ENCODE results near the gene SETBP1.

Gene SETBP1

GRCh38 chr18:44759925-44760342, 79.2 kb downstream of the SETBP1 start:
- no peaks in the 10 kb centered on the region for H3K9me3 ChIP-seq (ENCODE audit: control insufficient read depth, low read length)
- H3K4me1 ChIP-seq (ENCODE audit: control insufficient read depth, insufficient read depth, low read length, poor library complexity, severe bottlenecking) = no peaks in the 10 kb centered on the region
- H3K4me3 ChIP-seq (ENCODE audit: extremely low read depth, insufficient read depth, low read length, poor library complexity, severe bottlenecking) = no peak overlapping the region
- no peaks in the 10 kb centered on the region for H3K36me3 ChIP-seq (ENCODE audit: control insufficient read depth, insufficient read depth, low read length)
- no peak overlapping the region for H3K27ac ChIP-seq (ENCODE audit: low read depth, low read length, severe bottlenecking)
- no CpG with 5 or more reads among the region's 1 CpG for WGBS, 2 experiments (ENCODE audit: insufficient coverage in 2 of 2)

- Histone ChIP-seq H3K9me3 (ENCODE audit: control insufficient read depth, low read length) (no peaks in the 10 kb centered on the region), H3K36me3 (ENCODE audit: control insufficient read depth, insufficient read depth, low read length) (no peaks in the 10 kb centered on the region), H3K27ac (ENCODE audit: low read depth, low read length, severe bottlenecking) (no peak overlapping the region), H3K4me1 (ENCODE audit: control insufficient read depth, insufficient read depth, low read length, poor library complexity, severe bottlenecking) (no peaks in the 10 kb centered on the region), H3K4me3 (ENCODE audit: extremely low read depth, insufficient read depth, low read length, poor library complexity, severe bottlenecking) (no peak overlapping the region)
- 74 to 76% methylated on average over 3 of the region's 3 CpGs for WGBS, 2 experiments (ENCODE audit: insufficient coverage in 2 of 2)
Observed at GRCh38 chr18:44761812-44762211, 81.1 kb downstream of the SETBP1 start.

GRCh38 chr18:44763327-44763726, 82.6 kb downstream of the SETBP1 start:
- no peaks in the 10 kb centered on the region for H3K36me3 ChIP-seq (ENCODE audit: control insufficient read depth, insufficient read depth, low read length)
- H3K4me1 ChIP-seq (ENCODE audit: control insufficient read depth, insufficient read depth, low read length, poor library complexity, severe bottlenecking) = no peaks in the 10 kb centered on the region
- whole genome bisulfite sequencing, 2 experiments (ENCODE audit: insufficient coverage in 2 of 2) = 92 to 93% methylated on average over 4 of the region's 8 CpGs
- no peaks in the 10 kb centered on the region for H3K9me3 ChIP-seq (ENCODE audit: control insufficient read depth, low read length)
- H3K4me3 ChIP-seq (ENCODE audit: extremely low read depth, insufficient read depth, low read length, poor library complexity, severe bottlenecking) = no peak overlapping the region
- no peak overlapping the region for H3K27ac ChIP-seq (ENCODE audit: low read depth, low read length, severe bottlenecking)

- Histone ChIP-seq H3K4me3 (ENCODE audit: extremely low read depth, insufficient read depth, low read length, poor library complexity, severe bottlenecking) (no peak overlapping the region), H3K36me3 (ENCODE audit: control insufficient read depth, insufficient read depth, low read length) (no peaks in the 10 kb centered on the region), H3K9me3 (ENCODE audit: control insufficient read depth, low read length) (no peaks in the 10 kb centered on the region), H3K27ac (ENCODE audit: low read depth, low read length, severe bottlenecking) (no peak overlapping the region), H3K4me1 (ENCODE audit: control insufficient read depth, insufficient read depth, low read length, poor library complexity, severe bottlenecking) (no peaks in the 10 kb centered on the region)
- 94% methylated on average over 3 of the region's 3 CpGs; no CpG with 5 or more reads in 1 of the 2 experiments for WGBS, 2 experiments (ENCODE audit: insufficient coverage in 2 of 2)
Observed at GRCh38 chr18:44764863-44765262, 84.2 kb downstream of the SETBP1 start.

- 100% methylated on average over 1 of the region's 3 CpGs; no CpG with 5 or more reads in 1 of the 2 experiments for WGBS, 2 experiments (ENCODE audit: insufficient coverage in 2 of 2)
- Histone ChIP-seq H3K4me3 (ENCODE audit: extremely low read depth, insufficient read depth, low read length, poor library complexity, severe bottlenecking) (no peak overlapping the region), H3K36me3 (ENCODE audit: control insufficient read depth, insufficient read depth, low read length) (no peaks in the 10 kb centered on the region), H3K27ac (ENCODE audit: low read depth, low read length, severe bottlenecking) (no peak overlapping the region), H3K9me3 (ENCODE audit: control insufficient read depth, low read length) (no peaks in the 10 kb centered on the region), H3K4me1 (ENCODE audit: control insufficient read depth, insufficient read depth, low read length, poor library complexity, severe bottlenecking) (no peaks in the 10 kb centered on the region)
Observed at GRCh38 chr18:44765456-44765855, 84.8 kb downstream of the SETBP1 start.

- peaks cover 3% of the 10 kb centered on the region for H3K4me1 ChIP-seq (ENCODE audit: control insufficient read depth, insufficient read depth, low read length, poor library complexity, severe bottlenecking)
- no peaks in the 10 kb centered on the region for H3K36me3 ChIP-seq (ENCODE audit: control insufficient read depth, insufficient read depth, low read length)
- WGBS, 2 experiments (ENCODE audit: insufficient coverage in 2 of 2) = no CpG with 5 or more reads among the region's 2 CpGs
- no peaks in the 10 kb centered on the region for H3K9me3 ChIP-seq (ENCODE audit: control insufficient read depth, low read length)
- H3K27ac ChIP-seq (ENCODE audit: low read depth, low read length, severe bottlenecking) = no peak overlapping the region
- no peak overlapping the region for H3K4me3 ChIP-seq (ENCODE audit: extremely low read depth, insufficient read depth, low read length, poor library complexity, severe bottlenecking)
Observed at GRCh38 chr18:44766450-44766849, 85.8 kb downstream of the SETBP1 start.

- H3K9me3 ChIP-seq (ENCODE audit: control insufficient read depth, low read length) = no peaks in the 10 kb centered on the region
- H3K4me3 ChIP-seq (ENCODE audit: extremely low read depth, insufficient read depth, low read length, poor library complexity, severe bottlenecking) = no peak overlapping the region
- 83 to 100% methylated on average over 1 to 3 of the region's 4 CpGs for WGBS, 2 experiments (ENCODE audit: insufficient coverage in 2 of 2)
- H3K27ac ChIP-seq (ENCODE audit: low read depth, low read length, severe bottlenecking) = no peak overlapping the region
- no peaks in the 10 kb centered on the region for H3K36me3 ChIP-seq (ENCODE audit: control insufficient read depth, insufficient read depth, low read length)
- peaks cover 9% of the 10 kb centered on the region for H3K4me1 ChIP-seq (ENCODE audit: control insufficient read depth, insufficient read depth, low read length, poor library complexity, severe bottlenecking)
Observed at GRCh38 chr18:44767807-44768206, 87.1 kb downstream of the SETBP1 start.

GRCh38 chr18:44770641-44771040, 90.0 kb downstream of the SETBP1 start:
- H3K36me3 ChIP-seq (ENCODE audit: control insufficient read depth, insufficient read depth, low read length) = no peaks in the 10 kb centered on the region
- H3K9me3 ChIP-seq (ENCODE audit: control insufficient read depth, low read length) = no peaks in the 10 kb centered on the region
- peaks cover 9% of the 10 kb centered on the region for H3K4me1 ChIP-seq (ENCODE audit: control insufficient read depth, insufficient read depth, low read length, poor library complexity, severe bottlenecking)
- WGBS, 2 experiments (ENCODE audit: insufficient coverage in 2 of 2) = 100% methylated on average over 1 of the region's 2 CpGs
- H3K4me3 ChIP-seq (ENCODE audit: extremely low read depth, insufficient read depth, low read length, poor library complexity, severe bottlenecking) = no peak overlapping the region
- no peak overlapping the region for H3K27ac ChIP-seq (ENCODE audit: low read depth, low read length, severe bottlenecking)

GRCh38 chr18:44771572-44771955, 90.9 kb downstream of the SETBP1 start:
- Histone ChIP-seq H3K4me1 (ENCODE audit: control insufficient read depth, insufficient read depth, low read length, poor library complexity, severe bottlenecking) (peaks cover 9% of the 10 kb centered on the region), H3K36me3 (ENCODE audit: control insufficient read depth, insufficient read depth, low read length) (no peaks in the 10 kb centered on the region), H3K4me3 (ENCODE audit: extremely low read depth, insufficient read depth, low read length, poor library complexity, severe bottlenecking) (no peak overlapping the region), H3K27ac (ENCODE audit: low read depth, low read length, severe bottlenecking) (peak overlapping the region; percentile 34), H3K9me3 (ENCODE audit: control insufficient read depth, low read length) (no peaks in the 10 kb centered on the region)
- 80 to 94% methylated on average over 1 to 2 of the region's 5 CpGs for WGBS, 2 experiments (ENCODE audit: insufficient coverage in 2 of 2)

- Histone ChIP-seq H3K9me3 (ENCODE audit: control insufficient read depth, low read length) (no peaks in the 10 kb centered on the region), H3K27ac (ENCODE audit: low read depth, low read length, severe bottlenecking) (no peak overlapping the region), H3K36me3 (ENCODE audit: control insufficient read depth, insufficient read depth, low read length) (no peaks in the 10 kb centered on the region), H3K4me1 (ENCODE audit: control insufficient read depth, insufficient read depth, low read length, poor library complexity, severe bottlenecking) (peaks cover 9% of the 10 kb centered on the region), H3K4me3 (ENCODE audit: extremely low read depth, insufficient read depth, low read length, poor library complexity, severe bottlenecking) (no peak overlapping the region)
- 93 to 97% methylated on average over 7 of the region's 14 CpGs for WGBS, 2 experiments (ENCODE audit: insufficient coverage in 2 of 2)
Observed at GRCh38 chr18:44771956-44772917, 91.5 kb downstream of the SETBP1 start.

GRCh38 chr18:44773640-44774155, 93.0 kb downstream of the SETBP1 start:
- no CpG with 5 or more reads among the region's 1 CpG for WGBS, 2 experiments (ENCODE audit: insufficient coverage in 2 of 2)

More at GRCh38 chr18:44773640-44774155, 93.0 kb downstream of the SETBP1 start:
- Histone ChIP-seq H3K4me3 (ENCODE audit: extremely low read depth, insufficient read depth, low read length, poor library complexity, severe bottlenecking) (no peak overlapping the region), H3K4me1 (ENCODE audit: control insufficient read depth, insufficient read depth, low read length, poor library complexity, severe bottlenecking) (peaks cover 9% of the 10 kb centered on the region), H3K36me3 (ENCODE audit: control insufficient read depth, insufficient read depth, low read length) (no peaks in the 10 kb centered on the region), H3K9me3 (ENCODE audit: control insufficient read depth, low read length) (no peaks in the 10 kb centered on the region), H3K27ac (ENCODE audit: low read depth, low read length, severe bottlenecking) (no peak overlapping the region)

Measured in mesodermal cell (in vitro differentiated cells).